Esophagus muscularis mucosa (tissue), 4 donors: ENCODE measurements around the gene MBD3L4. TPM values are rescaled to one million over a fixed set of nuclear protein-coding genes. Genes with fewer than 3 reads are reported as not detected.
"Not testable (repeated sequence)": the region's sequence is repeated elsewhere in the genome, so short reads cannot be mapped to it uniquely, and the experiment has no call there.

Source experiments
- DNase-seq: peaks from one replicate; pipeline ENCODE4 v3.0.0-alpha.2; 2017; ENCODE audit errors: extremely low spot score
- H3K27ac ChIP-seq, 4 donors: fragments of 200-600 bp; sonication (generic); replicated peaks in 1 of 4; 1 replicate in 3 of 4; 2 replicates in 1 of 4; pipeline ENCODE4 v1.5.1; 2016 to 2019; ENCODE audit warnings: mild to moderate bottlenecking in 1 of 4
- H3K27me3 ChIP-seq, 4 donors: fragments of 200-600 bp; sonication (generic); one replicate each; pipeline versions ENCODE4 v1.5.1 to v1.6.0; 2016 to 2019
- H3K36me3 ChIP-seq, 4 donors: fragments of 200-600 bp; sonication (generic); one replicate each; pipeline ENCODE4 v1.5.1; 2016 to 2019
- H3K4me1 ChIP-seq, 4 donors: fragments of 200-600 bp; sonication (generic); one replicate each; pipeline ENCODE4 v1.5.1; 2016 to 2019
- H3K4me3 ChIP-seq, 4 donors: fragments of 200-600 bp; sonication (generic); 1 replicate in 2 of 4; 2 replicates in 2 of 4; pipeline ENCODE4 v1.5.1; 2016 to 2019; ENCODE audit warnings: mild to moderate bottlenecking in 4 of 4, moderate library complexity in 1 of 4
- H3K9me3 ChIP-seq, 4 donors: fragments of 200-600 bp; sonication (generic); 1 replicate in 3 of 4; 2 replicates in 1 of 4; pipeline ENCODE4 v1.5.1; 2016 to 2019
- EP300 ChIP-seq: sonication (generic); formaldehyde crosslinking; IDR thresholded peaks from one replicate; pipeline ENCODE4 v1.6.1; 2017; ENCODE audit warnings: antibody characterized with exemption
- POLR2A ChIP-seq: fragments of 450-650 bp; IDR thresholded peaks from one replicate; pipeline ENCODE4 v1.6.1; 2017; ENCODE audit warnings: antibody characterized with exemption, moderate library complexity, mild to moderate bottlenecking, low read depth
- POLR2AphosphoS5 ChIP-seq, 2 donors: sonication (generic); formaldehyde crosslinking; IDR thresholded peaks; one replicate each; pipeline ENCODE4 v1.6.1; 2017; ENCODE audit warnings: antibody characterized with exemption in 2 of 2
- WGBS: methylation state at CpG from one replicate; pipeline ENCODE4 v1.1.5; 2018; 5-methylcytosine and 5-hydroxymethylcytosine counted together
- intact Hi-C: fragments of 100-400 bp; cut with DNase I; formaldehyde crosslinking; loops from one replicate; pipeline ENCODE4 v1.15.1; 2023
- total RNA-seq, 4 donors: library from RNA; depleted of rRNA; stranded (reverse); fragments of >200 nt; gene quantifications; one replicate each; pipeline versions ENCODE4 v1.1.0 to v1.2.1, GENCODE V29; 2016
- TF ChIP-seq, protein P1 (sequence below), 3 experiments: fragments of 200-600 bp in 2 of 3; fragments of 450-650 bp in 1 of 3; sonication (generic) in 2 of 3; IDR thresholded peaks; one replicate each; pipeline ENCODE4 v1.5.1; 2017 to 2019; ENCODE audit warnings: antibody characterized with exemption in 3 of 3, mild to moderate bottlenecking in 2 of 3, moderate library complexity in 1 of 3

The MBD3L4 gene
- total RNA-seq, result not detected

DNA sequence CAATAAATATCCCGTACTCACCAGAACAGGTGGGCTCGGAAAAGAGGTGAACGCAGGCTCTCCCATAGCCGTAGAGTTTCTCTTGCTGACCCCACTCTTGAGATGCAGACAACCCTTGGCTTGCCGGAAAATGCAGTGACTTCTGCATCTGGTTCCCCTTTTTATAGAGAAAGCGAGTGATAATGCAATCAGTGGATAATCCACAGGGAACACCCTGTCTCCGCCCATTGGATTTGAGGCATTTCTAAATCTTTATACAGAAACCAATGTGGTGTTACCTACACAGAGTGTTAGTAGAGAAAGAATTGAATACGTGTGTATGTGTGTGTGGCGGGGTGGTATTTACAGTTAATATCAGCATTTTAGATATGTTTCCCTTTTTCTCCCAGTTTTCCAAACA lies at the start of gene MBD3L4:
TSS of gene MBD3L4 (minus strand) at position 101 of the 400 bp plus-strand sequence. CDS start at position 66, 35 bp downstream.
- H3K36me3 ChIP-seq, intact Hi-C loops, H3K27me3 ChIP-seq, H3K9me3 ChIP-seq, H3K4me1 ChIP-seq, DNase-seq, H3K27ac ChIP-seq, H3K4me3 ChIP-seq: not testable (repeated sequence)
- no CpG with 5 or more reads among the region's 9 CpGs for WGBS

DNA sequence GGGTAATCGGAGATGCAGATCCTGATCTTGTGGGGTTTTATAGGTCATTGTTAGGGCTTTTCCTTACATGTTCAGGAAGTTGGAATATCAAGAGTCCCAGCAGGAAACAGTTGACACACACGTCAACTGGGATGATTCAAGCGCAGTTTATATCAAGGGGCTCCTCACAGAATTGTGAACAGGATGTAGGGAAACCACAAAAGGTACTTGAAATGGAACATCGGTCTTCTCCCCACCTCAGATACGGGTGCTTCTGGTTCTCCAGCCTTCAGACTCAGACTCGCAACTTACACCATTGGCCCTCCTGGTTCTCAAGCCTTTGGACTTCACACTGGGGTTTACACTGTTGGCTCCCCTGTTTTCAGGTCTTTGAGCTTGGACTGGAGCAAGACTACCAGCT lies 49.0 kb upstream of the MBD3L4 start:
- Histone ChIP-seq H3K4me1 (no peaks in the 10 kb centered on the region), H3K4me3 (no peak overlapping the region), H3K9me3 (peaks cover 10 to 89% (median 55%) of the 10 kb centered on the region in 4 donors), H3K27ac (no peak overlapping the region), H3K27me3 (no peaks in the 10 kb centered on the region), H3K36me3 (peaks cover 10 to 36% (median 24%) of the 10 kb centered on the region in 4 donors)
- intact Hi-C loops, result no loop called here
- DNase-seq, result no peak
- 96% methylated on average over 6 of the region's 6 CpGs for WGBS
- no peak for TF ChIP-seq POLR2A
- no peak for TF ChIP-seq POLR2AphosphoS5 (IDR thresholded peaks at IDR 0.05)
- no peak for TF ChIP-seq EP300
- TF ChIP-seq, protein P1, sequence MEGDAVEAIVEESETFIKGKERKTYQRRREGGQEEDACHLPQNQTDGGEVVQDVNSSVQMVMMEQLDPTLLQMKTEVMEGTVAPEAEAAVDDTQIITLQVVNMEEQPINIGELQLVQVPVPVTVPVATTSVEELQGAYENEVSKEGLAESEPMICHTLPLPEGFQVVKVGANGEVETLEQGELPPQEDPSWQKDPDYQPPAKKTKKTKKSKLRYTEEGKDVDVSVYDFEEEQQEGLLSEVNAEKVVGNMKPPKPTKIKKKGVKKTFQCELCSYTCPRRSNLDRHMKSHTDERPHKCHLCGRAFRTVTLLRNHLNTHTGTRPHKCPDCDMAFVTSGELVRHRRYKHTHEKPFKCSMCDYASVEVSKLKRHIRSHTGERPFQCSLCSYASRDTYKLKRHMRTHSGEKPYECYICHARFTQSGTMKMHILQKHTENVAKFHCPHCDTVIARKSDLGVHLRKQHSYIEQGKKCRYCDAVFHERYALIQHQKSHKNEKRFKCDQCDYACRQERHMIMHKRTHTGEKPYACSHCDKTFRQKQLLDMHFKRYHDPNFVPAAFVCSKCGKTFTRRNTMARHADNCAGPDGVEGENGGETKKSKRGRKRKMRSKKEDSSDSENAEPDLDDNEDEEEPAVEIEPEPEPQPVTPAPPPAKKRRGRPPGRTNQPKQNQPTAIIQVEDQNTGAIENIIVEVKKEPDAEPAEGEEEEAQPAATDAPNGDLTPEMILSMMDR (IDR thresholded peaks at IDR 0.05), result no peak

DNA sequence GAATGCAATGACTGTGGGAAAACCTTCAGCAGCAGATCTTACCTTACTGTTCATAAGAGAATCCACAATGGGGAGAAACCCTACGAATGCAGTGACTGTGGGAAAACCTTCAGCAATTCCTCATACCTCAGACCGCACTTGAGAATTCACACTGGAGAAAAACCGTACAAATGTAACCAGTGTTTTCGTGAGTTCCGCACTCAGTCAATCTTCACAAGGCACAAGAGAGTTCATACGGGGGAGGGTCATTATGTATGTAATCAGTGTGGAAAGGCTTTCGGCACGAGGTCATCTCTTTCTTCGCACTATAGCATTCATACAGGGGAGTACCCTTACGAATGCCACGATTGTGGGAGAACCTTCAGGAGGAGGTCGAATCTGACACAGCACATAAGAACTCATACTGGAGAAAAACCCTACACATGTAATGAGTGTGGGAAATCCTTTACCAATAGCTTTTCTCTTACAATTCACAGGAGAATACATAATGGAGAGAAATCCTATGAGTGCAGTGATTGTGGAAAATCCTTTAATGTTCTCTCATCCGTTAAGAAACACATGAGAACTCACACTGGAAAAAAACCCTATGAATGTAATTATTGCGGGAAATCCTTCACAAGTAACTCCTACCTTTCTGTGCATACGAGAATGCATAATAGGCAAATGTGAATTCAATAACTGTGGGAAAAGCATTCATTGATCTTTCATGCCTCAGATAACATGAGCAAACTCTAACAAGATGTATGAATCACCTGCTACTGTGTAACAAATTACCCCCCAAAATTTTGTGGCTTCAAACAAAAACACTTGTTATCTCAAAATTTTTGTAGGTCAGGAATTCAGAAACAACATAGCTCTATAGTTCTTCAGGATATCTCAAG lies 43.3 kb upstream of the MBD3L4 start:
- H3K4me3 ChIP-seq, result no peak overlapping the region
- TF ChIP-seq, protein P1 (IDR thresholded peaks at IDR 0.05), result no peak
- TF ChIP-seq EP300 (no peak), POLR2A (no peak), POLR2AphosphoS5 (IDR thresholded peaks at IDR 0.05) (no peak)
- intact Hi-C loops, result no loop called here
- peaks cover 39 to 100% (median 96%) of the 10 kb centered on the region in 4 donors for H3K9me3 ChIP-seq
- no peak overlapping the region for H3K27ac ChIP-seq
- whole genome bisulfite sequencing, result 95% methylated on average over 15 of the region's 15 CpGs
- no peaks in the 10 kb centered on the region for H3K27me3 ChIP-seq
- peaks cover 64 to 73% (median 68%) of the 10 kb centered on the region in 4 donors for H3K36me3 ChIP-seq
- H3K4me1 ChIP-seq, result no peaks in the 10 kb centered on the region
- no peak for DNase-seq

DNA sequence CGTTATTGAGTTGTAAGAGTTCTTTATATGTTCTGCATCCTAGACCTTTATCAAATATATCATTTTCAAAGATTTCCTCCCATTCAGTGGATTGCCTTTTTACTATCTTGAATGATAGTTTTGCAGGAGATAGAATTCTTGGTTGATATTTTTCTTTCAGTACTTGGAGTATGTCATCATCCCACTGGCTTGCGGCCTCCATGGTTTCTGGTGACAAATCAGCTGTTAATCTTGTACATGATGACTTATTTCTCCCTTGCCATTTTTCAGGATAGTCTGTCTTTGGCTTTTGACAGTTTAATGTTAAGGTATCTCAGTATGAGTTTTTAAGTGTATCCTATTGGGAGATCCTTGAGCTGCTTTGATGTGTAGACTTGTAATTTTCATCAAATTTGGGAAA lies 38.0 kb upstream of the MBD3L4 start:
- no peak for DNase-seq
- TF ChIP-seq, protein P1 (IDR thresholded peaks at IDR 0.05), result no peak
- no peak for TF ChIP-seq POLR2AphosphoS5 (IDR thresholded peaks at IDR 0.05)
- TF ChIP-seq EP300, result no peak
- no peak for TF ChIP-seq POLR2A
- peaks cover 37 to 85% (median 71%) of the 10 kb centered on the region in 4 donors for H3K9me3 ChIP-seq
- peaks cover 99 to 100% (median 100%) of the 10 kb centered on the region in 4 donors for H3K36me3 ChIP-seq
- WGBS, result 96% methylated on average over 2 of the region's 2 CpGs
- no peak overlapping the region for H3K27ac ChIP-seq
- no peak overlapping the region for H3K4me3 ChIP-seq
- intact Hi-C loops, result no loop called here
- no peaks in the 10 kb centered on the region for H3K27me3 ChIP-seq
- no peaks in the 10 kb centered on the region for H3K4me1 ChIP-seq

DNA sequence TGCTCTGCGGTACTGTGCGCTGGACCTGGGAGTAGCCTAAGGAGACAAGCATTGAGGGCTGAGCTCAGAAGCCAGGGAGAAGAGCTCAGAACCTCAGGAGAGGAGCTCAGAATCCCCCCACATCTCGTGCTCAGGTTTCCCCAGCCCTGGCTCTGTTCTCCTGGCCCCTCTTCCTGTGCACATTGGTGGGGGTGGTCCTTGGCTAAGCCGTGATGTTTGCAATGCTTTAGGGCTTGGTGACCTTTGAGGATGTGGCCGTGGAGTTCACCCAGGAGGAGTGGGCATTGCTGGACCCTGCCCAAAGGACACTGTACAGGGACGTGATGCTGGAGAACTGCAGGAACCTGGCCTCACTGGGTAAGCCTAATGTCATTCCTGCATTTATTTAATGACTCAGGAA lies 36.2 kb upstream of the MBD3L4 start:
- peaks cover 98 to 100% (median 99%) of the 10 kb centered on the region in 4 donors for H3K36me3 ChIP-seq
- TF ChIP-seq EP300 (no peak), POLR2A (no peak), POLR2AphosphoS5 (IDR thresholded peaks at IDR 0.05) (no peak)
- TF ChIP-seq, protein P1 (IDR thresholded peaks at IDR 0.05), result no peak
- peaks cover 26 to 66% (median 52%) of the 10 kb centered on the region in 4 donors for H3K9me3 ChIP-seq

More for the DNA sequence above, 36.2 kb upstream of the MBD3L4 start:
- Histone ChIP-seq H3K4me3 (no peak overlapping the region), H3K27me3 (no peaks in the 10 kb centered on the region), H3K27ac (no peak overlapping the region), H3K4me1 (peaks cover 0 to 3% (median under 1%) of the 10 kb centered on the region in 4 donors)
- WGBS, result 93% methylated on average over 6 of the region's 6 CpGs
- intact Hi-C loops, result no loop called here
- DNase-seq, result no peak
